HepG2 (cell line): ENCODE measurements around the gene CISD1. TPM values are rescaled to one million over a fixed set of nuclear protein-coding genes. Genes with fewer than 3 reads are reported as not detected.

Source experiments
- AKNA ChIP-seq: sonication (generic); formaldehyde crosslinking; IDR thresholded peaks from 2 replicates; pipeline ENCODE4 v1.4.0; 2020; ENCODE audit warnings: missing genetic modification reagents, borderline replicate concordance
- DPF2 ChIP-seq: sonication (generic); formaldehyde crosslinking; IDR thresholded peaks from 2 replicates; pipeline ENCODE4 v1.4.0; 2020; ENCODE audit warnings: mild to moderate bottlenecking, low read depth, missing genetic modification reagents, borderline replicate concordance
- FOXA1 ChIP-seq, 2 experiments: fragments of 450-650 bp in 1 of 2; sonication (generic) in 1 of 2; formaldehyde crosslinking in 1 of 2; IDR thresholded peaks; 2 replicates each; pipeline versions ENCODE4 v1.4.0 to v1.6.1; 2016 to 2020; ENCODE audit warnings: missing genetic modification reagents in 1 of 2
- GATAD1 ChIP-seq: IDR thresholded peaks from 2 replicates; pipeline ENCODE4 v1.6.1; 2016; ENCODE audit warnings: missing genetic modification reagents, missing compliant biosample characterization
- IRF1 ChIP-seq: sonication (generic); formaldehyde crosslinking; IDR thresholded peaks from 2 replicates; pipeline ENCODE4 v1.4.0; 2020; ENCODE audit warnings: low read depth, mild to moderate bottlenecking, missing genetic modification reagents
- NFKB2 ChIP-seq: sonication (generic); formaldehyde crosslinking; IDR thresholded peaks from 2 replicates; pipeline ENCODE4 v1.4.0; 2020; ENCODE audit warnings: missing genetic modification reagents, borderline replicate concordance
- NR2F6 ChIP-seq, 2 experiments: IDR thresholded peaks; 2 replicates each; pipeline ENCODE4 v1.6.1; 2016; ENCODE audit warnings: antibody characterized with exemption in 1 of 2, mild to moderate bottlenecking in 1 of 2
- PHF21A ChIP-seq: sonication (generic); formaldehyde crosslinking; IDR thresholded peaks from 2 replicates; pipeline ENCODE4 v1.5.0; 2020; ENCODE audit warnings: mild to moderate bottlenecking, missing genetic modification reagents
- SNAPC4 ChIP-seq: sonication (generic); formaldehyde crosslinking; IDR thresholded peaks from 2 replicates; pipeline ENCODE4 v1.4.0; 2020; ENCODE audit warnings: mild to moderate bottlenecking, missing genetic modification reagents
- TCF7L2 ChIP-seq: IDR thresholded peaks from 2 replicates; pipeline ENCODE4 v1.6.1; 2011; ENCODE audit warnings: mild to moderate bottlenecking, low read depth, low read length, moderate library complexity
- TIGD3 ChIP-seq: sonication (generic); formaldehyde crosslinking; IDR thresholded peaks from 2 replicates; pipeline ENCODE4 v1.5.1; 2020; ENCODE audit warnings: mild to moderate bottlenecking, missing genetic modification reagents, borderline replicate concordance
- TRIM24 ChIP-seq: sonication (generic); formaldehyde crosslinking; IDR thresholded peaks from 2 replicates; pipeline ENCODE4 v1.8.0; 2022; ENCODE audit warnings: mild to moderate bottlenecking, missing genetic modification reagents
- ZBTB7B ChIP-seq: sonication (generic); formaldehyde crosslinking; IDR thresholded peaks from 2 replicates; pipeline ENCODE4 v1.4.0; 2020; ENCODE audit warnings: missing genetic modification reagents
- ZFY ChIP-seq: sonication (generic); formaldehyde crosslinking; IDR thresholded peaks from 2 replicates; pipeline ENCODE4 v1.4.0; 2020; ENCODE audit warnings: missing genetic modification reagents
- ZNF451 ChIP-seq: sonication (generic); formaldehyde crosslinking; IDR thresholded peaks from 2 replicates; pipeline ENCODE4 v1.5.0; 2020; ENCODE audit warnings: mild to moderate bottlenecking, missing genetic modification reagents
- ZNF564 ChIP-seq: sonication (generic); formaldehyde crosslinking; IDR thresholded peaks from 2 replicates; pipeline ENCODE4 v1.8.1; 2023; ENCODE audit warnings: mild to moderate bottlenecking, missing genetic modification reagents
- ZNF709 ChIP-seq: sonication (generic); formaldehyde crosslinking; IDR thresholded peaks from 2 replicates; pipeline ENCODE4 v1.5.0; 2020; ENCODE audit warnings: mild to moderate bottlenecking, missing genetic modification reagents
- polyA plus RNA-seq, 8 experiments: library from polyadenylated mRNA; depleted of rRNA in 3 of 8; stranded (reverse) in 7 of 8; unstranded in 1 of 8; fragments of >200 nt; fragmentation: Illumina TruSeq in 4 of 8; extraction: Trizol in 4 of 8; gene quantifications; 2 replicates each; pipeline versions ENCODE4 v1.2.1 to v1.2.3, GENCODE V29; 2011 to 2016; ENCODE audit warnings: low read depth in 4 of 8, missing spikeins in 1 of 8, mixed read lengths in 1 of 8; ENCODE audit not compliant: insufficient read depth in 1 of 8
- total RNA-seq, 5 experiments: library from RNA; depleted of rRNA; stranded (reverse); fragments of >200 nt; fragmentation: Illumina TruSeq; extraction: Trizol; gene quantifications; 2 replicates each; pipeline ENCODE4 v1.2.3, GENCODE V29; 2016; ENCODE audit warnings: low read depth in 1 of 5

The CISD1 gene
- total and polyA plus RNA-seq, 2 of the 13 experiments (the other 11 are each of a cell fraction or from before 2014, with no cell fraction given), result 63.4 to 78.9 TPM

GRCh38 chr10:58267713-58268453 lies 1.1 kb upstream of the CISD1 start, which contains the start of gene IPMK (continued):
- TF ChIP-seq ZFY (CRISPR knock-in tag) (peak; percentile 71), FOXA1 (IDR thresholded peaks at IDR 0.05) (no peak), FOXA1 (CRISPR knock-in tag; IDR thresholded peaks at IDR 0.05) (no peak), NFKB2 (CRISPR knock-in tag) (peak; percentile 79; the same call in 1 of the 2 replicates), TCF7L2 (no peak), NR2F6 (IDR thresholded peaks at IDR 0.05) (no peak), NR2F6 (CRISPR knock-in tag; IDR thresholded peaks at IDR 0.05) (no peak), ZNF709 (peak; percentile 75; the same call in 1 of the 2 replicates), IRF1 (CRISPR knock-in tag) (no peak), AKNA (no peak), ZNF451 (0 out of 2 replicates have a peak, but pooled peaks have one; percentile 63), SNAPC4 (CRISPR knock-in tag) (no peak), PHF21A (CRISPR knock-in tag) (peak; percentile 51), ZBTB7B (no peak), ZNF564 (peak; percentile 54; the same call in 1 of the 2 replicates), TRIM24 (CRISPR knock-in tag) (no peak), DPF2 (no peak), TIGD3 (CRISPR knock-in tag) (no peak), GATAD1 (CRISPR knock-in tag) (peak; percentile 64)
